ENCODE data around the gene NR2F2.

Gene NR2F2

GRCh38 chr15:96320703-96321638 lies 9.5 kb upstream of the NR2F2 start:
- no peak for DNase-seq

- DNase-seq, result no peak
Observed at GRCh38 chr15:96321639-96322535, 8.6 kb upstream of the NR2F2 start.

- DNase-seq, result no peak
Observed at GRCh38 chr15:96322536-96323318, 7.8 kb upstream of the NR2F2 start.

- no peak for DNase-seq
Observed at GRCh38 chr15:96323319-96324145, 7.0 kb upstream of the NR2F2 start.

- DNase-seq, result no peak
Observed at GRCh38 chr15:96324192-96324895, 6.2 kb upstream of the NR2F2 start.

GRCh38 chr15:96324940-96325540 lies 5.5 kb upstream of the NR2F2 start:
- no peak for DNase-seq

GRCh38 chr15:96325541-96326327 lies 4.8 kb upstream of the NR2F2 start:
- DNase-seq, result no peak

- no peak for DNase-seq
Observed at GRCh38 chr15:96326328-96327154, 4.0 kb upstream of the NR2F2 start.

GRCh38 chr15:96327155-96327741 lies 3.3 kb upstream of the NR2F2 start:
- DNase-seq, result no peak

GRCh38 chr15:96328181-96328876 lies 2.2 kb upstream of the NR2F2 start:
- DNase-seq, result no peak

- no peak for DNase-seq
Observed at GRCh38 chr15:96328877-96329195, 1.7 kb upstream of the NR2F2 start.

GRCh38 chr15:96329403-96329981 lies 1.0 kb upstream of the NR2F2 start:
- DNase-seq, result no peak

GRCh38 chr15:96330064-96330449 lies 443 bp upstream of the NR2F2 start:
- no peak for DNase-seq

- no peak for DNase-seq
Observed at GRCh38 chr15:96331144-96331944, 844 bp downstream of the NR2F2 start.

GRCh38 chr15:96331945-96332636 lies 1.6 kb downstream of the NR2F2 start:
- DNase-seq, result no peak

GRCh38 chr15:96332637-96333121 lies 2.2 kb downstream of the NR2F2 start:
- DNase-seq, result no peak
